ENCODE data around the gene LMTK2. TPM values are rescaled to one million over a fixed set of nuclear protein-coding genes. Genes with fewer than 3 reads are reported as not detected.
"Not testable (repeated sequence)": the region's sequence is repeated elsewhere in the genome, so short reads cannot be mapped to it uniquely, and the experiment has no call there.

LMTK2 gene
- total RNA-seq, 2 experiments from 2014 or later: 13.7 to 14.7 TPM

DNA sequence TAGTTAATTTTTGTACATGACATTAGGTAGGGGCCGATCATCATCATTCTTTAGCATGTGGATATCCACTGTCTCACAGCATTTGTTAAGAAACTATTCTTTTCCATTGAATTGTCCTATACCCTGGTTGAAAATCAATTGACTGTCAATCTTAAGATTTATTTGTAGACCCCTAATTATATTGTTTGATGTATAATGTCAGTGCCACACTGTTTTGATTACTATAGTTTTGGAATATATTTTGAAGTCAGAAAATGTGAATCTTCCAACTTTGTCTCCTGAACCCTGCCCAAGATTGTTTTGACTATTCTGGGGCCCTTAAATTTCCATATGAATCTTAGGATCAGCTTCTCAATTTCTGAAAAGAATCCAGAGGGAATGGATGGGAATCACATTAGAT lies 6.6 kb upstream of the LMTK2 start:
- ChIA-PET POLR2A (no interaction called here), CTCF (no interaction called here)

DNA sequence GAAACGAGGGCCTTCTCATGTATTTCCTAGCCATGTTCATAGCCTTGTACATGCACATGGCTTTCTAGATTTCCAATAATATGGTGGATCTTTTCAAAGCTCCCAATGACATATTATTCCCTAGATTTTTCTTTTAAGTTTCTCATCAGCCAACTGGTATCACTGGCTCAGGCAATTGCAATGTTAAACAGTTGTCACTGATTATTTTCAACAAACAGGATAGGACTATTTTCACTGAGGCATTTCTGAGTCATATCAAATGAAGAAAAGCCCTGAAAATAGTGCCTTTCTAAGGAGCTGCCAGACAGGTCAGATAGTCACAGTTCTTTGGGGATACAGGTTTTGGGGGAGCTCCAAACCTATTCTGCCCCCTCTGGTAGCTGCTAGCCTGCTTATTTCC lies 4.5 kb upstream of the LMTK2 start:
- ChIA-PET POLR2A (no interaction called here), CTCF (no interaction called here)

DNA sequence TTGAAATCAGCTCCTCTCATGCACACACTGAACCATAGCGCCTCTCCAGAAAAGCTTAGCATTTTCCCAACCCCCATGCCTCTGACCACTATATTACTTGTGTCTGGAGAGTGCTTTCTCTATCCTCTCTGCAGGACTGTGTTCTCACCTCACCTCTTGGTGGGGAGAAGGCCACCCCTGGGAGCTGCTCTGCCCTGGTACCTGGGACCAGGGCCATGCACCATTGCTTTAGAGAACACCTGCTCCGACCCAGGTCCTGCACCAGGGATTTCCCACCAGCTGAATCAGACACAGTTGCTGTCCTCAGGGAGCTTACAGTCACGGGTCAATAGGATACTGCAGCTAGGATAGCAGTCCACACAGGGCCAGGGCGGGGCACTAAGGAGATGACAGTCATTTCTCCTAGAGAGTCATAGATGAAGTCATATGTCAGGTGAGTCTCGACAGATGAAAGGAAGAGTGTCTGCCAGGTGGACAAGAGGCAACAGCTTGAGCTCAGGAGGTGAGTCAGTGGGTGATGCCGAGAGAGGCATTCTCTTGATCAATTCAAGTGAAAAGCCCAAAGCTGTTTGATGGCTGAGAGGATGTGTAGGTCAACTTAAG lies 619 bp upstream of the LMTK2 start:
- POLR2A ChIA-PET: interaction anchor here (0.6 to 0.8 kb wide), 4 partner anchors 14 to 1823 kb away, joined by 3 read pairs; no protein-coding TSS in a partner anchor
- CTCF ChIA-PET: interaction anchor here (0.5 to 2.3 kb wide), 13 partner anchors 8 to 290 kb away, joined by 3 to 32 read pairs (median 3); no protein-coding TSS in a partner anchor

DNA sequence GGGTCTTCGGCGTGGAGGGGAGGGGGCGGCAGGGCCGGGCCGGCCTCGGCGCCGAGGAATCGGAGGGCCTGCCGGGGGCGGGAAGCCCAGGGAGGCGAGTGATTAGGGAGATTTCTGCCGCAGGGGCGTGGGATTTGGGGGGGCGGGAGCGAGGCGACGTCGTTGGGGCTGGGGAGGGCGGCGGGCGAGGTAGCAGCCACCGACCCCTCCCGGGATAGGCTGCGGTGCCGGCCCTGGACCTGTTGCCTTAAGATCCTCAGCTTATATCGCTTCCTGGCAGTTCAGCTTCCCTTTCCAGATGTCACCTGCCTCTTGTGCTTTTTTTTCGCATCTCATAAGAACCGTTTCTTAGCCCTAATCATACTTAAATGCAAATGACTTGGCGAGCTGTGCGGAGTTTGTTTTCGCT lies 655 bp downstream of the LMTK2 start:
- ChIA-PET CTCF (interaction anchor here (1.3 kb wide), 1 partner anchor 61 kb away, joined by 6 read pairs; no protein-coding TSS in a partner anchor), POLR2A (no interaction called here)

DNA sequence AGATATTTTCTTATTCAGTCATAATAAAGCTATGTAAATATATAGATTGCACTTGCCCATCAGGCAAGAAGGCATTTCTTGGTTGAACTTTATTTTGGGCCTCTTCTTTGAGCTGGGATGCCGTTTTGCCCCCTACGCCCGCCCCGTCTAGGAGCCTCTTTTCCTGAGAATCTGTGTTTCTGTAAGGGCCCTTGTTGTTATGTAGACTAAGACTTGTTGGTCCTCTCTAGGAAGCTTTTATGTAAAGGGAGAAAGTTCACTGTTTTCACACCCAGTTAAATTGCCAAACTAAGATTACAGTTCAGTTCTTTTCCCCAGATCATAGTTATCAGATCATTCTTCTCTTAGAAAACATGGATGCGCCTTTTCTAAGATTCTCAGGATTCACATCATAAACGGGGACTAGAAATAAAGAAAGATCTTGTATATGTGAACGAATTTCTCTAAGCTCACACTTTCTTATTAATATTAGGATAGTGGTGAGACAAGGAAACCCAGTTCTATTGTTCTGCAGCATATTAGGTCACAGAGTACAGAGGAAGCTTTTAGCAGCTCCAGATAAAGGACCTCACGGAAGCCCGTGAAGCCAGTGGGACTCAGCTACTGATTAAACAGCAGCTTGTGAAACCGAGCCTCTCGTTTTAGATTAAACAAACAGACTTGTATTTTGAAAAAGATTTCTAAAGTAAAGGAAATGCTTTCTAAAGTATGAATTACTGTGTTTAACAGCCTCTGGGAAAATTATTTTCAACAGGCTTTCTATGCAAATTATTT lies 3.8 kb downstream of the LMTK2 start:
- ChIA-PET POLR2A (interaction anchor here (1.2 kb wide), 1 partner anchor 21 kb away, joined by 3 read pairs; no protein-coding TSS in a partner anchor), CTCF (interaction anchor here (1.6 to 2.6 kb wide), 2 partner anchors 53 to 58 kb away, joined by 5 to 7 read pairs; no protein-coding TSS in a partner anchor)

DNA sequence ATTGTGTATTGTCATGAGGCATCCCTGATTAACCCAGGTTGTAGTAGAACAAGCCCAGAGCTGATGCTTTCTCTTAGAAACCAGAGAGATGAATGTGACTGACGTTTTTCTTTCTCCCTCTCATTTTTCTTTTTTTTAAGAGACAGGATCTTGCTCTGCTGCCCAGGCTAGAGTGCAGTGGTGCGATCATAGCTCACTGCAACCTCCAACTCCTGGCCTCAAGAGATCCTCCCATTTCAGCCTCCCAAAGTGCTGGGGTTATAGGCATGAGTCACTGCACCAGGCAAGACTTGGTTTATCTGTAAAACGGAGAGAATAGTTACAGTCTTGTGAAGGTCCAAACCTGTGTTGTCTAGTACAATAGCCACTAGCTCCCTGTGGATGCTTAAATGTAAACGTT lies 5.4 kb downstream of the LMTK2 start:
- POLR2A ChIA-PET: no interaction called here

DNA sequence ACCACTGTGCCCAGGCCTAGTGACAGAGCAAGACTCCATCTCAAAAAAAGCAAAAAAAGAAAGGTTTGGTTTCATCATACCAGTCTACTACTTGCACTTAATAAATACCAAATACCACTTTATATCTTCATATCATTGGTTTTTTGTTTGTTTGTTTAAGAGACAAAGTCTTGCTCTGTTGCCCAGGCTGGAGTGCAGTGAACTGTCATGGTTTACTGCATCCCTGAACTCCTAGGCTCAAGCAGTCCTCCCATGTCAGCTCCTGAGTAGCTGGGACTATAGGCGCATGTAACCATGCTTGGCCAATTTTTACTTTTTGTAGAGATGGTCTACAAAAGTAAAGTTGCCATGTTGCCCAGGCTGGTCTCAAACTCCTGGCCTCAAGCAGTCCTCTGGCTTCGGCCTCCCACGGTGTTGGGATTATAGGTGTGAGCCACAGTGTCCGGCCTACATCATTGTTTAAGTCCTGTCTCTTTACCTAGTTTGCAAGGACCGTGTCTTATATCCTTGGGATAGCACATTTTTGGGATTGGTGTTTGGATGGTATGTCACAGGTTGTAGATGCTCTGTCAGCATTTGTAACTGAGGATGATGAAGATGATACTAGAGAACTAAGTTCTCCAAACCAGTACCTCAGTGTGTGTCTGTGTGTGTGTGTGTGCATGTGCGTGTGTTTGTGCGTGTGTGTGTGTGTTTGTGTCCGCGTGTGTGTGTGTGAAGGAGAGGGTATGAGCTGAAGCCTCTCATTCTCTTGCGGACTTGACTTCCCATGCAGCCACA lies 9.3 kb downstream of the LMTK2 start:
- POLR2A ChIA-PET: no interaction called here
- CTCF ChIA-PET: interaction anchor here (1.2 kb wide), 1 partner anchor 52 kb away, joined by 3 read pairs; no protein-coding TSS in a partner anchor

More for the DNA sequence above, 5.4 kb downstream of the LMTK2 start:
- CTCF ChIA-PET: interaction anchor here (1.6 to 2.6 kb wide), 3 partner anchors 51 to 56 kb away, joined by 4 to 7 read pairs (median 5); no protein-coding TSS in a partner anchor

DNA sequence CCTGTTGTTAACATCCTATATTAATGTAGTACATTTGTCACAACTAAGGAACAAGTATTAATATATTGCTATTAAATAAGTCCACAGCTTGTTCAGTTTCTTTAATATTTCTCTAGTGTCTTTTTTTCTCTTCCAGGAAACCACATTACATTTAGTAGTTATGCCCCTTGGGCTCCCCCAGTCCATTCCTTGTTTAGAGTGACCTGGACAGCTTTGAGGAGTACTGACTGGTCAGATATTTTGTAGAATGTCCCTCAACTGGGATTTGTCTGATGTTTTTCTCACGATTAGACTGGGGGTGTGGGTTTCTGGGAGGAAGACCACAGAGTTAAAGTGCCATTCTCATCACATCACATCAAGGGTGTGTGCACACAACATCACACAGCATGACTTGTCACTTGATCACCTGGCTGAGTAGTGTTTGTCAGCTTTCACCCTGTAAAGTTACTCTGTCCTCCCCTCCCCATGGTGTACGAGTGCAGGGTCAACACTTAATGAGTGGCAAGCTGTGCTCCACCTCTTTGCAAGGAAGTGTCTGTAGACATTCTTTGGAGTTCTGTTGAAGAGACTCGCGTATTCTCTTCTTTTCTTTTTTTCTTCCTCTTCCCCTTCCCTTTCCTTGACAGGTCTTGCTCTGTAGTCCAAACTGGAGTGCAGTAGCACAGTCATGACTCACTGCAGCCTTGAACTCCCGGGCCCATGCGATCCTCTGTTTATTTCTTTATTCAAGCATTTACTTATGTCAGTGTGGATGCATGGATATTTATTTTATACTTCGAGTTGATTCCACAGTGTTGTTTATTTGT lies 10.2 kb downstream of the LMTK2 start:
- ChIA-PET POLR2A (no interaction called here), CTCF (interaction anchor here (1.2 to 1.4 kb wide), 3 partner anchors 49 to 95 kb away, joined by 3 to 4 read pairs (median 4); no protein-coding TSS in a partner anchor)

DNA sequence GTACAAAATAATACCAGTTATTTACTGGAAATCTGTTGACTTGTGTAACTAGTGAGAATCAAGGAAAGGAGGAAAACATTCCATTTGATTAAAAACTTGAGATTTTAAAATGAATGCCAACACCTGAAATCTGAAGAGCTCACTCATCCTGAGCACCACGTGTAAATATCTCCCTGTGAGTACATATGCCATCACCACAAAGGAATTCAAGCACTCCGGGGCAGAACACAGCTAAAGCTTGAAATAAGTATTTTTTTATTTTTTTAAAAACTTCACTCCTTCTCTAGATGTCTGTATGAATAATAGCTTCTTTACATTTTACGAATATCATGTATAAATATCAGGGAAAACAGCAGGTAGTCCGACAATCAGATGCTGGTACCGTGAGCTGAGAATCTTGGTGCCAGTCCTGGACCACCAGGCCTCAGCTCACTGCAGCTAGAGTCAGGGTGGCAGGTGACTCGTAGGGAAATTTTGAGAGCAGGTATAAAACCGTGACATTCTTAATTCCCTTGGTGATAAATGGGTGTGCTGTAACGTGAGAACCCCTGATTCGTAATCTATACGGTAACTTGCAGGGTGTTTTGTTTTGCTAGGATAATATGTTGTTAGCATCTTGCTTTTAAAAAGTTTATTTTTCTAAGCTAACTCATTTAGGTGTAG lies 12.7 kb downstream of the LMTK2 start:
- POLR2A ChIA-PET: interaction anchor here (0.9 kb wide), 1 partner anchor 13 kb away, joined by 3 read pairs; the partner anchor contains the start of gene LMTK2
- CTCF ChIA-PET: interaction anchor here (0.9 kb wide), 1 partner anchor 13 kb away, joined by 3 read pairs; the partner anchor contains the start of gene LMTK2

DNA sequence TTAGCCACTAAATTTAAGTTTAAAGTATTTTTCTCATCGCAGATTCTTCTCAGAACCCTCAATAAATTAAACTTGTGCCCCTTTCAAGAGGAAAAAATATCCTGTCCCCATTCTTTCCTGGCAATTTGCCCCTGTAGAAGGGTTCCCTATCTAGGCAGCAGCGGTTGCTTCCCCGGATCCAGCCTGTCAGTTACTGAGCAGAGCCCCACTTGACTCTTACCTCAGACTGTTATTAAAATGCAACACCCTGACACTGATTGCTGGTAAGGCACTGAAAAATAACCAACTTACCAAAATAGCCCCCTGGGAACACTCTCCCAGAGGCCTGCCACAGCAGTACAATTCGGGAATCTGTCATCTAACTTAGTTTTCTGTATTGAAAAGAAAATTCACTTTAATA lies 13.9 kb downstream of the LMTK2 start:
- CTCF ChIA-PET: interaction anchor here (0.5 kb wide), 1 partner anchor 69 kb away, joined by 3 read pairs; no protein-coding TSS in a partner anchor
- POLR2A ChIA-PET: interaction anchor here (0.9 kb wide), 1 partner anchor 14 kb away, joined by 3 read pairs; the partner anchor contains the start of gene LMTK2

DNA sequence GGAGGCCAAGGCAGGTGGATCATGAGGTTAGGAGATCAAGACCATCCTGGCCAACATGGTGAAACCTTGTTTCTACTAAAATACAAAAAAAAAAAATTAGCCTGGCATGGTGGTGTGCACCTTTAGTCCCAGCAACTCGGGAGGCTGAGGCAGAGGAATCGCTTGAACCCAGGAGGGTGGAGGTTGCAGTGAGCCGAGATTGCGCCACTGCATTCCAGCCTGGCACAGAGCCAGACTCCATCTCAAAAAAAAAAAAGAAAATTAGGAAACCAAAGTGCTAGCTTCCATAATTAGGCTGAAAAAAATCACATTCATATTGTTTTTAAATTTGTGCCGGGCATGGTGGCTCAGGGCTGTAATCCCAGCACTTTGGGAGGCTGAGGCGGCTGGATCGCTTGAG lies 14.7 kb downstream of the LMTK2 start:
- POLR2A ChIA-PET, CTCF ChIA-PET: not testable (repeated sequence)

DNA sequence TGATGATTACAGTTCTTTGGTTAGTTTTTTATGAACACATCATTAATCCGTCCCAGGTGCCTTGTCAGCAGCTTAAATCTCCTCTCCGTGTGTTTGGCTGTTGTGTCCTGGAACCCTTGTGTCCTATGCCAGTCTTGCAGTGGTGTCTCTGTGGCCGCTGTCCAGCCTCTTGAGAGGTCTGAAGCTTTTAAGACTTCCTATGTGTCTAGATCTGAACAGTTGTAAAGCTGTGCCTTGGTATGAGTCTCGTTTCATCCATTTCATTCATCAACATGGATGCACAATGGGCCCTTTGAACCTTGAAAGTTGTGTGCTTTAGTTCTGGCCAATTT lies 16.7 kb downstream of the LMTK2 start:
- ChIA-PET CTCF (interaction anchor here (1.2 kb wide), 1 partner anchor 18 kb away, joined by 4 read pairs; no protein-coding TSS in a partner anchor), POLR2A (no interaction called here)

DNA sequence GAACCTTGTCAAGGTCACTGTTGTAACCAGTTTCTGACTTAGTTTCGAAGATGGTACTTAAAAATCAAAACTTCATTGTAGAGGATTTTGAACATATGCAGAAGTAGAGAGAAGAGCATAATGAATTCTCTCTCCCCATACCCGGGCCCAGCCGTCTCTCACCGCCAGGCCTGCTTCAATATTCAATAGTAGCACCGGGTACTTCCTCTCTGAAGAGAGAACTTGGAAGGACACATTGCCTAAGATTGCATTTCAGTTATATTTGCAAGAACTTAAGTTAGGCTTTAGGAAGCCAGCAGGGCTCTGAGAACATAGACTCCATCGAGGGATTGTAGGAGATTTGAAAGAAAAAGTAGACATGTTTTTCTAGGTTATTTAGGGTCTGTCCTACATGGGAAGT lies 19.1 kb downstream of the LMTK2 start:
- POLR2A ChIA-PET: no interaction called here
- CTCF ChIA-PET: no interaction called here

DNA sequence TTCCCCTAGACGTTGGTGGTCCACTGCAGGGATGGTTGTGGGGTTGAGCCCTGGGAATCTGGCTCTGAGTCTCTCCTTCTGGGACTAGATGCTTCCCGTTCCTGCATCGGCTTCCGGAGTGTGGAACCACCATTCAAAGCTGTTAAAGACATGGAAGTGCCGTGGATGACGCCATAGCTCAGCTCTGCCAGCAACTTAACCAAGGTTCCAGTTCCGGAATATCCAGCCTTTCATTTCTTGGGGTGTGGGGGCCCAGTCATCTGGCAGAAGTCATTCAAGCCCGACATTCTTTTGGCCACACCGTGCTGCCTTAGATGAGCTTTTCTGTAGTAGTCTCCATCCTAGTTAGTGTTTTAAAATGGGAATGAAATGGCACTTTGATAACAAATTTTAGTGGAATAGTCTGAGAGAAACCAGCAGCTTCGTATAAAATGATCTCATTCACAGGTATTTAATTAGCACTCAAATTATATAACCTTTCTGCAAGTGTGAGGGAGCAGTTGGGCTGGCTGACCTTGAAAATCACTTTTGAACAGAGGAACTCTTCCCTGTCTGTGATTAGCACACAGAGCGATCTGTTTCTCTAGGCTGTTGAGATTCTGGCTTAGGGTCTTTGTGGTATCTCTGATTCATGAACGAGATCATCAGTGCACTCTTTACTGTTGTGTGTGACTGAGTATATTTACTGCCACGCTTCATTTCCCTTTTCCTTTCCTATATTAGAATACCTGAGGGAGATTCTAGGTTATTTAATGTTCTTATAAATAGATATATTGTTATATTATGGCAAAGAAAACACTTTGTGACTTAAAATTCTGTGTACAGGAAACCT lies 19.9 kb downstream of the LMTK2 start:
- ChIA-PET POLR2A (no interaction called here), CTCF (no interaction called here)

DNA sequence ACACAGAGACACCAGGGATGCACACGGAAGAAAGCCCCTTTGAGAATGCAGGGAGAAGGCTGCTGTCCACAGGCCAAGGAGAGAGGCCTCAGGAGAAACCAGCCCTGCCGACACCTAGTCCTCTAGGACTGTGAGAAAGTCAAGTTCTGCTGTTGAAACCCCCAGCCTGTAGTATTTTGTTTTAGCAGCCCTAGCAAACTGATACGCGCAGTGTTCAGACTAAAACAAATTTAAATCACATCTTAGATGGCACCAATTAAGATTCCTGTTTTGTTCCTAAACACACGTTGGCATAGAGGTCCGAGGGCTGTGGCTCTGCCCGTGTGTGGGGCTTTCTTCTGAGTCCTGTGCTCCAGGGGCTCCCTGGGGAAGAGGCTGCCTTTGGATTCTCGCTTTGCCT lies 21.7 kb downstream of the LMTK2 start:
- POLR2A ChIA-PET: no interaction called here
- CTCF ChIA-PET: no interaction called here

DNA sequence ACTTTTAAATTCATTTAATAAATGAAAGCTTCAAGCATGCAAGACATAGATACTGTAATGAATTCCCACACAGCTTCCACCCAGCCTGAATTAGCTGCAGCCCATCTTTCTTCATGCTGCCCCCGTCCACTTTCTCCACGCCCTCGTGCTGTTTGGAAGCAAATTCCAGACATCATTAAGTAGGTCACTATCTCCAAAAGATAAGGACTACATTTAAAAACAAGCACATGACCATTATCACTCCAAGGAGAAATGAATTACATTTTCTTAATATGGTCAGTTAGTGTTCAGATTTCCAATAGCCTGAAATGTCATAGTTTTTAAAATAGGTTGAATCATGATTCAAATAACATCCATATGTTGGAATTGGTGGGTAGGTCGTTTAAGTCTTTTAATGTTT lies 24.3 kb downstream of the LMTK2 start:
- POLR2A ChIA-PET: no interaction called here
- CTCF ChIA-PET: interaction anchor here (0.6 kb wide), 1 partner anchor 25 kb away, joined by 3 read pairs; no protein-coding TSS in a partner anchor

DNA sequence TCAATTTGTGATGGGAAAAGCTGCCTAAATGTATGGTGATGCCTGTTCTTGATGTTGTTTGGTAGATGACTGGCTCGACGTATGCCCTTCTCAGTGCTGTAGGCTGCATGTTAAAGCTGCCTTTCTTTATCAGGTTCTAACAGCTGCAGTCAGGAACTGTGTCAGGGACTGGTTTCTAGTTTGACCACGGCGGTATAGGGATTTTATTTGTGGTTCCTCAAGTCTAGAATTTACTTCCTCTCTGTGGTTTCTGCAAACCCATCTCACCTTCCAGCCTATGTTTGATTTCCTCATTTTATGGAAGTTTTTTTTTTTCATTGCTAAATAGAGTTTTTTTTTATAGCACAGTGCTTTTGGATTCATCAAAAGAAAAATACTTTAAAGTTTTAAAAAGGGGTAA lies 26.5 kb downstream of the LMTK2 start:
- POLR2A ChIA-PET: no interaction called here
- CTCF ChIA-PET: interaction anchor here (1.3 kb wide), 2 partner anchors 35 to 111 kb away, joined by 4 to 7 read pairs; no protein-coding TSS in a partner anchor
